ENCODE results near the gene PRPF6. TPM values are rescaled to one million over a fixed set of nuclear protein-coding genes. Genes with fewer than 3 reads are reported as not detected.

PRPF6 gene
- polyA plus RNA-seq, 5 donors = 64.3 to 87.1 (median 75.6) TPM

DNA sequence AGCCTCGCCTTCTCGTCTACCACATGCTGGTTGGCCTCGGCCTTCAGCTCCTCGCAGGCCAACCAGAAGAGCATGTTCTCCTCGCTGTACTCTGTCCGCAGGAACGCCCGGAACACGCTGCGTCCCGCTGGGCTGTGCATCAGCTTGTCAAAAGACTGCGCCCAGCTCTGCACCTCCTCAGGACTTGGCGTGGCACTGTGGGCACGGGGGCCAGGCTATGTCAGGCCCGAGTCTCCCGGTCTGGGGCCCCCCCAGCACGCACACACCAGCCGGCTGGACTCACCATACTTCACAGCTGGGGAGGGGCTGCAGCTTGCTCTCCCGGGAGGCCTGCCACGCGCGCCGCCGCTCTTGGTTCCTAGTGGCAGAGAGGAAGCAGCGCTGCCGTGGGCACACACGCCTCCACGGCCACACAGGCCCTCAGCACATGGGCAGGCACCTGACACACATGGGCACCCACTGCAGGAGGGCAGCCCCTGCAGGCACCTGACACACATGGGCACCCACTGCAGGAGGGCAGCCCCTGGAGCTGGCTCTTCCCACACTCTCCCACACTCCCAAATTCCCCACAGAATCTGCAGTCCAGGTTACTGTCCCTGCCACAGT lies 93.4 kb downstream of the PRPF6 start:
- DNase-seq = no peak

DNA sequence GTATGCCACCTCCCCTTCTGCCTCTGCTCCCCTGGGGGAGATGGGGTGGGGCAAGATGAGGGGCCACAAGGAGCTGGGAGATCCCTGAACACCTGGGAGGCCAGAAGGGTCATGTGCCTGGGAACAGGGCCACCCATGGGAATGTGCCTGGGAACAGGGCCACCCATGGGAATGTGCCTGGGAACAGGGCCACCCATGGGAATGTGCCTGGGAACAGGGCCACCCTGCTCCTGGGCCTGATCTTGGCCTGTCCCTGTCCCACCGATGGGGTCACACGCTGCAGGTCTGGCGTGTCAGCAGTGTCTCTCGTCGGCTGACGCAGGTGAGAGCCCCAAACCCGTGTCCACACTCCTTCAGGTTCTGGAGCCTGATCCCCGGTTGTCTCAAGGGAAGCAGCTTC lies 94.0 kb downstream of the PRPF6 start:
- DNase-seq = no peak

DNA sequence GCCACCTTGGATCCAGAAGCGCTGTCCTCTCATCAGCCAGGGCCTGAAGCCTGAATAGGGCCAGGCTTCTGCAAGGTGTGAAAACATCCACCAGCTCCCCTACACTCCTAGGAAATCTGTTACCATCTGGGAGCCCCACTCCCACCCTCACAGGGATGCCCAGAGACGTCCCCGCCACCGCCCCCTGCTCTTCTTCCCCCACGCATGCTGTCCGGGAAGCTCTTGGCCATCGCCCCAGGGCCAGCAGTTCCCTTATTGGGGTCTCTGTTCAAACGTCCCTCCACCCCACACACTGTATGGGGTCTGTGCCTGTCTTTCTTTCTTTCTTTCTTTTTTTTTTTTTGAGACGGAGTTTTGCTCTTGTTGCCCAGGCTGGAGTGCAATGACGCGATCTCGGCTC lies 94.6 kb downstream of the PRPF6 start:
- no peak for DNase-seq

DNA sequence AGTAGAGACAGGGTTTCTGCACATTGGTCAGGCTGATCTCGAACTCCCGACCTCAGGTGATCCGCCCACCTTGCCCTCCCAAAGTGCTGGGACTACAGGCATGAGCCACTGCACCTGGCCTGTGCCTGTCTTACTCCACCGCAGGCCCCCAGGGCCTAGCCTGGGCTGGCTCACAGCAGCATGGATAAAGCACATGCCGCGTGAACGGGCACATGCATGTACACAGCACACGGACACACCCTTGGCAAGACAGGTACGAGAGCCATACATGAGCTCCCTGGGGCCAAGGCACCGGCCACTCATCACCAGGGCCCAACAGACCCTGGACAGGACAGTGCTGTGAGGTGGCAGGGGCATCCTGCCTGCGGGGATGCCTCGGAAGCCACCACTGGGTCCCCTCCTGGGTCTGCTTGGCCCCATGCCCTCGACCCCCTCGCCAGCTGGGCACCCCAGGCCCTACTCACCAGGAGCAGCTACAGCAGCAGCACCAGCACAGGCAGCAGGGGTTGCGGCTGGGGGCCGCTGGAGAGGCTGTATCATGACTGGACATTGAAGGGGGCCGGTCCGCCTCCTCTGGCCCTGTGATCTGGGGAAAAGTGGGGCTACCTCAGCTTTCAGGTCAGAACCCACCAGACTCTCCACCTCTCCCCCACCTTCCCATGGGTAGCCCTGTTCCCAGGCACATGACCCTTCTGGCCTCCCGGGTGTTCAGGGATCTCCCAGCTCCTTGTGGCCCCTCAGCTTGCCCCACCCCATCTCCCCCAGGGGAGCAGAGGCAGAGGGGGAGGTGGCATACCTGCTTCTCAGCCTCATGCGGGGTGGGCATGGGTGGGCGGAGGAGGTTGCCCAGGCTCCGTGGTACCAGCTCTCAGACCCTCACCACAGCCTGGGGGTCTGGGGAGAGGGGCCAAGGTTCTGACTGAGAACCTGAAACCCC lies 95.4 kb downstream of the PRPF6 start:
- no peak for DNase-seq

DNA sequence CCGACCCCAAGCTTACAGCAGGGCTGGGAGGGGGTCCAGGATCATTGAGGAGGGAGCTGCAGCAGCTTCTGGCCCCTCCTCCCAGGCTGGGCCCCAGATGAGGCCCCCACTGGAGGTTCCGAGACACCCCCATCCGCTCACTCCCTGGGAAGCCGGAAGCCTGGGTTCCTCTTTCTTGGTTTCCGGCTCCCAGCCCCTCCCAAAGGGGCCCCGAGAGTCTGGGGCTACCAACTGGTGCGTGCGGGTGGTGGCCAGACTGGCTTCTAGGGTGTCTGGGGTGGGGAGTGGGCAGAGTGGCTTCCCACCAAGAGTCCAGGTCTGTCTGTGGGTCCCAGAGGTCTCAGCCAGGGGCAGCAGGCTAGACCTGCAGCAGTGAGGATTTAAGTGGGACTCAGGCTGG lies 96.2 kb downstream of the PRPF6 start:
- DNase-seq = no peak

DNA sequence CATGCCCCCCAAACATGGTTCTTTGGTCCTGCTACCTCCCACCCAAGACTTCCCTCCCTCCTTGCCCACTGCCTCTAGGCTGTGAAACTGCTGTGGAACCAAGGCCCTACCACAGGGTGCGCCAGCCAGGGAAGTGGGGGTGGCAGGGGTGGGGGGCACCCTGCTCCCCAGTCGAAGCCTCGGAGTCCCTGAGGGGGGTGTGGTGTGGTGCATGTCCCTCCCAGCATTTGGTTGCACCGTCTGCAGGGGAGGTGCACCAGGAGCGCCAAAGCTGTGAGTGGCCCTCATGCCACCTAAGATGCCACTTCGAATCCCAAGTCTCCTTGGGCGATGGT lies 96.6 kb downstream of the PRPF6 start:
- DNase-seq = no peak

DNA sequence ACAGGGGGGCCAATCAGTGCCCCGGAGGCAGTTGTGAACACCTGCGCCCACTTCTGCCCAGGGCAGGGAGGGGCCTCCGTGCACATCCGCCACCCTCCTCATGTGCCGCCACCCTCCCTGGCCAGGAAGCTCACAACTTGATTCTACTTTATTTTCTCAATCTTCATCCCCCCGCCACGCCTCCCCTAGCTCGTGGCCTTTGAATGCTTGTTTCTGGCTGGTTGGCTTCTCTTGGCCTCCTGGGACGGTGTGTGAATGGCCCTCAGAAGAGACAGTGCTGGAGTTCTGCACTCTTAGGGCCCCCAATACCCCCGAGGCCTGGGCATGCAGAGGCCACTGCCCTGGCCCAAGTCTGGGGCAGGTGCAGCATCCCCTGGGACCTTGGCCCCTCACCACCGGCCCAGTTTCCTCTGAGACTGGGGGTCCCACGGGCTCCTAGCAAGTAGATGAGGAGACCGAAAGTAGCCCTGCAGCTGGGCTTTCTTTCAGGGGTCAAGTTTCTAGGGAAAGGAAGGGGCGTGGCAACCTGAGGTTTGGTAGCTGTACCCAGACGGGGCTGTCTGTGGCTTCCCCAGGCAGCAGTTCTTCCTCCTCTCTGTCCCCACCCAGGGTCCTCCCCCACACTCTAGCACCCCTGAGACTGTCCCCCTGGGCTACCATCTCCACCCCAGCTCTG lies 97.1 kb downstream of the PRPF6 start:
- DNase-seq = no peak

DNA sequence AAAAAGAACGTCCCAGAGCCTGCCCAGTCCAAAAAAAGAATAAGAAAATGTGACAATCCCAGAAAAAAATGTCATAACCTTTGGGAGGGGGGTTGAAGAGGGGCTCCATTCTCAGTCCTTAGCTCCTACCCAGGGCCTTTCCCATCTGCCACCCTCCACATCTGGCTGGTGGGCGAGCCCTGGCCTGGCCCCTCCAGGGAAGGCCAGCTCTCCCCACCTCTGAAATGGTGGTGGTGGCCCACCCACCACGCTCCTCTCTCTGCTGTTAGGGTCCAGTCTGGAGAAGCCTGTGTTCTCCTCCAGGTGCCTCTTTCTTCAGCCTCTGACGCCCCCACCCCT lies 98.0 kb downstream of the PRPF6 start:
- DNase-seq = no peak

DNA sequence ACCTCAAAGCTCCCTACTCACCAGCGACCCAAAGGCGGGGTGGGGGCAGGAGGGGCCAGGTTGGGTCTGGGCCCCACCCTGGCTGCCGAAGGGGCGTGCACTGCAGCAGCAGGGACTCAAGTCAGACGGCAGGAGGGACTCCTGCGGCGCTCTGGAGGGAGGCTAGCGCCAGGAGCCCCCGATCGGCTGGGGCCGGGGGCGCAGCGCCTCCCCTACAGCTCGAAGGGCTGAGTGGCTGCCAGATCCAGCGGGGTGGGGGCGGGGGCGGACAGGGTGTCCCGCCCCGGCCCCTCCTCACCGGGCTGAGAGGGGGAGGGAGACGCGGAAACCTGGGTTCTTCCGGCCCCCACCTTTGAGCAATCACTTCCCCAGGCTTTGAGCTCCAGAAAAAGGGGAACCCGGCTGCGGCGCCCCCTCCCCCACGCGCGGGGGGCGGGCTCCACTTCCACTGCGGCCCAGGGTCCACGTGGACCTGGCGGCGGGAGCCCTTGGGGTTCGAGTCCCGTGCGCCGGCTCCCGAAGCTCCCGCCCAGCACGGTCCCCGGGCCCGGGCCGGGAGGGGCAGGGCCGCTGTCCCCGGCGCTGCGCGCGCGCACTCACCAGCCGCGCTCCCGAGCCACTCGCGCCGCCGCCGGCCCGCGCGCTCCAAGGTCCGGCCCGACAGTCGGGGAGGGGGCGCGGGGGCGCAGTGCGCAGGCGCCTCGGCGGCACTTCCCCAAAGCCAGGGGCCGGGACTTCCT lies 98.5 kb downstream of the PRPF6 start, which contains the start of gene RGS19:
Gene RGS19, minus strand, starts transcription at position 246 of the 740 bp plus-strand sequence. CDS start 2,632 bp downstream, outside the sequence.
- peak; percentile 76 to 79 for DNase-seq

DNA sequence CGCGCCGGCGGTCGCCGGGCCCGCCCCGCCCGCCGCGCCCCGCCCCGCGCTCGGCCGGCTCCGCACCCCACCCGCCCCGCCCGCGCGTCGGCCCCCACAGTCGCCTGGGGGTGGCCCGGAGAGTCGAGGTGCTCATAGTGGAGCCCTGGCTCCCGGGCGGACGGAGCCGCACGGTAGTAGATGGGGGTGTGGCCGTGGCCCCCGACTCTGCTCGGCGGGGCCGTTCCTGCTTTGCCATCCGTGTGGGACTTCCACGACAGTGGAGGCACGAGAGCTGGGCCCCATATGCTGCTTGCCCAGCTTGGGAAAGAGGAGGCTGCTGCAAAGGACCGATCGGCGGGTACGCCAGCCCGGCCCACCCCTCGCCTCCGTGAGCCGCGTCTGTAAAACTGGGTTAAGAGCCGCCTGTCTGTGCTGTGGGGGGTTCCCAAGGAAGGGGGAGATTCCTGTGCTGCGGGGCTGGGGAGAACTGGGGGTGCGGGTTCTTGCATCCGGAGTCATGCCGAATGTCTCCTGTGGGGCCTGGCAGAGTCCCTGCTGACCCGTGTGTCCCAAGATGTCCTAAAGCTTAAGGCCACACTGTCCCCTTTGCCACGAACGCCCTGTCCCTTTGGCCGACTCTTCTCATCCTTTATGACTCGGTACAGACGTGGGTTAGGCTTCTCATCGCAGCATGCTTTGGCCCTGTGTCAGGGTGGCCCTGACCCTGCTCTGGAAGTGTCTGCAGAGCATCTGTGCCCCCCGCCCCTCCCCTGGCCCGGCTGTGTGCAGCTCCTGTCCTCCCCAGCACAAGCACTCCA lies 99.3 kb downstream of the PRPF6 start, which contains the start of gene OPRL1:
Gene OPRL1, plus strand, starts transcription at position 70 of the 800 bp plus-strand sequence. CDS start 12,639 bp downstream, outside the sequence.
- DNase-seq = no peak

DNA sequence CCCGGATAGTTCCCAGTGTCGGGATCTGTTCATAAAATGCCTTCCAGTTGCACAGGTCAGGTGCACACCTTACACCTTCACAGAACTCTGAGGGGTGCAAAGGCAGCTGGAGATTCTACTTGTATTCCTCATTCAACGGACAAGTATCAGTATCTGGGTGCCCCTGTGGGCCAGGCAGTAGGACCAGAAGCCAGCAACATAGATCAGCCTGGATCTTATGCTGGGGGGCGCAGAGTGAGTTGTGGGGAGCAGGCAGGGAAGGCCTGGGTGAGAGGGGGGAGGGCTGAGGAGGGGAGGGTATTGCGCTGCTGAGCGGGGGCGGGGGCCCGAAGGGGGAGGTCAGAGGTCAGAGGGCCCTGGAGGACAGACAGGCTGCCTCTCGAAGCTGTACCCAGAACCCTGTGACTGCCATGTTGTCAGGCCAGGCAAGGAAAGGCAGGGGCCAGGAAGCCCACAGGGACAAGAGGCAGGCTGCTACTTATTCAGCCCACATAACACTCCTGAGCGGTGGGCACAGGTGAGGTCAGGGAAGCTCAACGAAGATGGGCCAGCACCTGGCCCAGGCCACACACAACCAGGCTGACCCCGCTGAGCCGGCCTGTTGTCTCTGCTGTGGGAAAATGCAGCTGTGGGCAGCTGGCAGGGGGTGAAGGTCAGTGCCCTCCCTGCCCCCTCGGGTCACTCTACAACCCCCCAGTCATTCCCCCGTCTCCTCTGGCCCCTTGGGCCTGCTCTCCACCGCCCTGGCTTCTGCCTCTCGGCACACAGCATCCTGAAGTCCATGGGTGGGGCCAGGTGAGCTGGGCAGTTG lies 100.1 kb downstream of the PRPF6 start:
- DNase-seq = no peak

DNA sequence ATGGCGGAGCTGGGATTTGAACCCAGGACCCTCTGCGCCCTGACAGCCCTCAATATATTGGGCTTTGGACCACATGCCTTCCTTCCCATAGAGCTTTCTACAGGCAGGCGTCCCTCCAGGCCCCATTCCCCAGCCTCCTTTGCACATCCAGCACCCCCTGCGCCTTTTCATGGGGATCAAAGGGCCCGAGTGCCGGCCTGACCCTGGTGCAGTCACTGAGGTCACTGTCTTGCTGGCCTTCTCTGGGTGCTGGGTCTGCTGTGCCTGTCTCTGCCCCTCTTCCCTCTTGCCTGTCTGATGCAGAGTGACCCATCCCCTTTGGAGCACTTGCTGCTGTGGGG lies 100.7 kb downstream of the PRPF6 start:
- DNase-seq = no peak

DNA sequence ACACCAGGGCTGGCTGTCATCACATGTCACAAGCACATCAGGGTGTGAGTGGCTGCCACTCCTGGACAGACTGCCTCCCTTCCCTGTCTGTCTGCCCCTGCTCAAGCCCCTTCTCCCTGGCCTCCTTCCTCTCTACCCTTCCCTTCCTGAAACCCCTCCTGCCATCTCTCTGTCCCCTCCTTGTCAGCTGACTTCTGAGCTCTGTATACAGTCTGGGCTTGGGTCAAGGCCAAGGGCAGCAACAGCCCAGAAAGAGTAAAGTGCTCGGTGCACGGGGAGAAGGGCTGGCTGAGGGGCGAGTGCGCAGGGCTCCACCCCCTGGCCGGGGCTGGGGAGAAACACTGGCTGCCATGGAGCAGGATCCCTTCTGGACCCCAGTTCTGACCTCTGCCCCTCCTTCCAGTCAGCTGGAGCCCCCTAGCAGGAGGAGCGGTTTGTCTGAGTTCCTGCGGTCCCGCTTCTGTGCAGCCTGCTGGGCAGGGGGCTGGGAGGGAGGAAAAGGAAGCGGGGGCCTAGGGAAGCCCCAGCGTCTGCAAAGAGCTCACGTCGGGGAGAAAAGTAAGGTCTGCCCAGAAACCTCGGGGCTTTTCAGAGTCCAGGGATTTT lies 101.3 kb downstream of the PRPF6 start:
- no peak for DNase-seq

Other genes with a start within 250 kb of the PRPF6 start
- gene LIME1, start 244.5 kb upstream of the PRPF6 start, polyA plus RNA-seq (ENCODE audit: insufficient read depth in 1 of 5, insufficient read length in 5 of 5, low replicate concordance in 1 of 5) = 1 to 10 TPM; 2.9 to 8.6 (median 5.6) TPM
- 100 to 1,000 TPM in 3 of 5 donors, 10 to 100 TPM in 2; 52.4 to 206 (median 102) TPM for gene SLC2A4RG, start 241.4 kb upstream of the PRPF6 start, polyA plus RNA-seq (ENCODE audit: insufficient read depth in 1 of 5, insufficient read length in 5 of 5, low replicate concordance in 1 of 5)
- gene ZBTB46, start 149.9 kb upstream of the PRPF6 start, polyA plus RNA-seq (ENCODE audit: insufficient read depth in 1 of 5, insufficient read length in 5 of 5, low replicate concordance in 1 of 5) = 10 to 100 TPM in 3 of 5 donors, 1 to 10 TPM in 2; 8.0 to 15.7 (median 10.3) TPM
- gene ABHD16B, start 119.6 kb upstream of the PRPF6 start, polyA plus RNA-seq (ENCODE audit: insufficient read depth in 1 of 5, insufficient read length in 5 of 5, low replicate concordance in 1 of 5) = not detected
- gene TPD52L2, start 115.9 kb upstream of the PRPF6 start, polyA plus RNA-seq (ENCODE audit: insufficient read depth in 1 of 5, insufficient read length in 5 of 5, low replicate concordance in 1 of 5) = 10 to 100 TPM; 81.9 to 93.7 (median 86.7) TPM
- gene DNAJC5, start 86.0 kb upstream of the PRPF6 start, polyA plus RNA-seq (ENCODE audit: insufficient read depth in 1 of 5, insufficient read length in 5 of 5, low replicate concordance in 1 of 5) = 10 to 100 TPM; 16.2 to 32.5 (median 22.3) TPM
- 10 to 100 TPM; 41.7 to 65.3 (median 56.1) TPM for gene UCKL1, start 24.7 kb upstream of the PRPF6 start, polyA plus RNA-seq (ENCODE audit: insufficient read depth in 1 of 5, insufficient read length in 5 of 5, low replicate concordance in 1 of 5)
- 10 to 100 TPM; 19.5 to 36.5 (median 26.2) TPM for gene ZNF512B, start 11.2 kb upstream of the PRPF6 start, polyA plus RNA-seq (ENCODE audit: insufficient read depth in 1 of 5, insufficient read length in 5 of 5, low replicate concordance in 1 of 5)
- 10 to 100 TPM in 1 of 5 donors, 1 to 10 TPM in 4; 5.9 to 11.0 (median 8.7) TPM for gene SAMD10, start 1.5 kb upstream of the PRPF6 start, polyA plus RNA-seq (ENCODE audit: insufficient read depth in 1 of 5, insufficient read length in 5 of 5, low replicate concordance in 1 of 5)
- 1 to 10 TPM in 4 of 5 donors, under 1 TPM in 1; 0.66 to 1.7 (median 1.1) TPM for gene C20orf204, start 55.0 kb downstream of the PRPF6 start, polyA plus RNA-seq (ENCODE audit: insufficient read depth in 1 of 5, insufficient read length in 5 of 5, low replicate concordance in 1 of 5)
- 10 to 100 TPM; 11.2 to 28.8 (median 13.7) TPM for gene SOX18, start 68.5 kb downstream of the PRPF6 start, polyA plus RNA-seq (ENCODE audit: insufficient read depth in 1 of 5, insufficient read length in 5 of 5, low replicate concordance in 1 of 5)
- gene TCEA2, start 82.1 kb downstream of the PRPF6 start, polyA plus RNA-seq (ENCODE audit: insufficient read depth in 1 of 5, insufficient read length in 5 of 5, low replicate concordance in 1 of 5) = 100 to 1,000 TPM in 1 of 5 donors, 10 to 100 TPM in 4; 55.7 to 102 (median 79.6) TPM
- gene RGS19, start 98.4 kb downstream of the PRPF6 start, polyA plus RNA-seq (ENCODE audit: insufficient read depth in 1 of 5, insufficient read length in 5 of 5, low replicate concordance in 1 of 5) = 10 to 100 TPM in 1 of 5 donors, 1 to 10 TPM in 4; 5.7 to 14.9 (median 7.6) TPM
- 1 to 10 TPM; 1.8 to 2.6 (median 2.4) TPM for gene OPRL1, start 99.0 kb downstream of the PRPF6 start, polyA plus RNA-seq (ENCODE audit: insufficient read depth in 1 of 5, insufficient read length in 5 of 5, low replicate concordance in 1 of 5)
- gene LKAAEAR1, start 103.3 kb downstream of the PRPF6 start, polyA plus RNA-seq (ENCODE audit: insufficient read depth in 1 of 5, insufficient read length in 5 of 5, low replicate concordance in 1 of 5) = 1 to 10 TPM in 1 of 5 donors, under 1 TPM in 2, not detected in 2; 0.30 to 1.3 (median 0.54) TPM
- gene NPBWR2, start 126.4 kb downstream of the PRPF6 start, polyA plus RNA-seq (ENCODE audit: insufficient read depth in 1 of 5, insufficient read length in 5 of 5, low replicate concordance in 1 of 5) = not detected
- under 1 TPM; 0.13 to 0.43 (median 0.24) TPM for gene MYT1, start 183.3 kb downstream of the PRPF6 start, polyA plus RNA-seq (ENCODE audit: insufficient read depth in 1 of 5, insufficient read length in 5 of 5, low replicate concordance in 1 of 5)